HG03159 (cell line): ENCODE data around the gene CCM2L.

Experiments used
- ATAC-seq: cut with Tn5 transposase; IDR thresholded peaks from one replicate; pipeline ENCODE4 v1.9.1; 2021; ENCODE audit warnings: mild to moderate bottlenecking, moderate library complexity; ENCODE audit not compliant: unreplicated experiment

The CCM2L gene

GRCh38 chr20:32010101-32010500 lies at the start of gene CCM2L:
Gene CCM2L, plus strand, starts transcription at chr20:32010438. Its CDS starts 17 bp downstream, at chr20:32010455.
- no peak for ATAC-seq

- ATAC-seq = no peak
These were observed 47.5 kb upstream of the CCM2L start for GRCh38 chr20:31962761-31963160.

- no peak for ATAC-seq
These were observed 46.3 kb upstream of the CCM2L start for GRCh38 chr20:31963889-31964288.

GRCh38 chr20:31966991-31967655 lies 43.1 kb upstream of the CCM2L start:
- no peak for ATAC-seq

GRCh38 chr20:31967830-31968249 lies 42.4 kb upstream of the CCM2L start, which contains the start of gene XKR7:
Gene XKR7, plus strand, starts transcription at chr20:31968151. Its CDS starts 25 bp downstream, at chr20:31968176.
- no peak for ATAC-seq

GRCh38 chr20:31968291-31969126 lies 41.7 kb upstream of the CCM2L start:
- no peak for ATAC-seq

- ATAC-seq = no peak
These were observed 40.2 kb upstream of the CCM2L start for GRCh38 chr20:31969991-31970390.

- ATAC-seq = no peak
These were observed 37.7 kb upstream of the CCM2L start for GRCh38 chr20:31972471-31973021.

GRCh38 chr20:31974296-31974695 lies 35.9 kb upstream of the CCM2L start:
- ATAC-seq = no peak

GRCh38 chr20:31974951-31975487 lies 35.2 kb upstream of the CCM2L start:
- no peak for ATAC-seq

- ATAC-seq = no peak
These were observed 34.4 kb upstream of the CCM2L start for GRCh38 chr20:31975874-31976273.

- no peak for ATAC-seq
These were observed 33.2 kb upstream of the CCM2L start for GRCh38 chr20:31977080-31977479.

- no peak for ATAC-seq
These were observed 30.4 kb upstream of the CCM2L start for GRCh38 chr20:31979713-31980426.

- ATAC-seq = no peak
These were observed 28.5 kb upstream of the CCM2L start for GRCh38 chr20:31981784-31982183.

- ATAC-seq = no peak
These were observed 25.2 kb upstream of the CCM2L start for GRCh38 chr20:31984981-31985471.

- no peak for ATAC-seq
These were observed 22.5 kb upstream of the CCM2L start for GRCh38 chr20:31987744-31988143.

- ATAC-seq = no peak
These were observed 21.7 kb upstream of the CCM2L start for GRCh38 chr20:31988430-31989015.

GRCh38 chr20:31989030-31989645 lies 21.1 kb upstream of the CCM2L start:
- ATAC-seq = no peak

- no peak for ATAC-seq
These were observed 19.4 kb upstream of the CCM2L start for GRCh38 chr20:31990641-31991338.
